ENCODE measurements around the gene ZNF169. TPM values are rescaled to one million over a fixed set of nuclear protein-coding genes. Genes with fewer than 3 reads are reported as not detected.

Gene ZNF169
- total RNA-seq (10 to 100 TPM in 3 of 4 donors, 1 to 10 TPM in 1; 9.6 to 24.6 (median 16.9) TPM), polyA plus RNA-seq (1 to 10 TPM; 1.2 to 5.5 (median 1.8) TPM)

DNA sequence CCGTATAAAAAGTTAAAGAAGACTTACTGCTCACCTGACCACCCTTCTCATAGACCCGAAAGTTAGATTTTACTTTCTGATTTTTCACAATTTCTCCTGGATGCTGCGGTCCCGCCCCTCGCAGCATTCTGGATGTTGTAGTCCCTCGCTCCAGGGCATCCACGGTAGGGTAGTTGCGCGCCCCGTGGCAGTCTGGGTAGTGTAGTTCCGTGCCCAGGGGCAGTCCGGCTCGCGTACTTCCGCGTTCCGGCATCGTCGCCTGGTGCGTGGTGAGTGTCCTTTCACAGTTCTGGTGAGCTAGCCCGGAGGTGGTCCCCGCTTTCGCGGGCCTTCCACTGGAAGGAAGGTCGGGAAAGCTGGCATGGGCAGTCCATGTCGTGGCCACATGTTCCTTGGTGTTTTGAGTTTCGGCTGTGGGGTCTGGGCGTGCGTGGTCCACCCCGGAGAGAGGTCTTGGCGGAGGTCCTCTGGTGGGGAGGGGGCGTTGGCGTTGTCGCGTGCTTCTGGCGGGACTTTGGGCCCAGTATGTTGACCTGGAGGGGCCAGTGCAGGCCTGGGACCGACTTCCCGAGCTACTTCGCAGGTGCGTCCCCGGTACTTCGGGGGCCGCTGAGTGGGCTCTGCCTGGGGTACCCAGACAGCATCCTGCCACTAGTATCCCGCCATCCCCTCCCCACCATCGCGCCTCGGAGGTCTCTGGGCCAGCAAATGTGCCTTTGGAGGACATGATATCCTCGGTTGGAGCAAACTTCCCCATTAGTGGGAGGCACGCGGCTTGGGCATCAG, at the start of gene ZNF169:
TSS of gene ZNF169 (plus strand) at position 222 of the 786 bp plus-strand sequence. CDS start 19,515 bp downstream, outside the sequence.
- TF ChIP-seq, protein P1, sequence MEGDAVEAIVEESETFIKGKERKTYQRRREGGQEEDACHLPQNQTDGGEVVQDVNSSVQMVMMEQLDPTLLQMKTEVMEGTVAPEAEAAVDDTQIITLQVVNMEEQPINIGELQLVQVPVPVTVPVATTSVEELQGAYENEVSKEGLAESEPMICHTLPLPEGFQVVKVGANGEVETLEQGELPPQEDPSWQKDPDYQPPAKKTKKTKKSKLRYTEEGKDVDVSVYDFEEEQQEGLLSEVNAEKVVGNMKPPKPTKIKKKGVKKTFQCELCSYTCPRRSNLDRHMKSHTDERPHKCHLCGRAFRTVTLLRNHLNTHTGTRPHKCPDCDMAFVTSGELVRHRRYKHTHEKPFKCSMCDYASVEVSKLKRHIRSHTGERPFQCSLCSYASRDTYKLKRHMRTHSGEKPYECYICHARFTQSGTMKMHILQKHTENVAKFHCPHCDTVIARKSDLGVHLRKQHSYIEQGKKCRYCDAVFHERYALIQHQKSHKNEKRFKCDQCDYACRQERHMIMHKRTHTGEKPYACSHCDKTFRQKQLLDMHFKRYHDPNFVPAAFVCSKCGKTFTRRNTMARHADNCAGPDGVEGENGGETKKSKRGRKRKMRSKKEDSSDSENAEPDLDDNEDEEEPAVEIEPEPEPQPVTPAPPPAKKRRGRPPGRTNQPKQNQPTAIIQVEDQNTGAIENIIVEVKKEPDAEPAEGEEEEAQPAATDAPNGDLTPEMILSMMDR (IDR thresholded peaks at IDR 0.05), result no peak
- TF ChIP-seq POLR2AphosphoS5 (IDR thresholded peaks at IDR 0.05), result peak; percentile 20 to 83 (median 78)
- TF ChIP-seq EP300 (IDR thresholded peaks at IDR 0.05), result no peak
- peak in 1 of 2 donors; percentile 25 for TF ChIP-seq POLR2A (IDR thresholded peaks at IDR 0.05)
- Histone ChIP-seq H3K27me3 (no peaks in the 10 kb centered on the region), H3K4me1 (peaks cover 0 to 16% (median 14%) of the 10 kb centered on the region in 4 donors), H3K9me3 (no peaks in the 10 kb centered on the region), H3K4me3 (peak within 1 kb of the TSS; percentile 48 to 93 (median 86)), H3K36me3 (no peaks in the 10 kb centered on the region), H3K27ac (peak within 1 kb of the TSS; percentile 55 to 80 (median 76))
- DNase-seq, result peak; percentile 96
- intact Hi-C loops (cut with DNase I), result no loop called here
- WGBS, 2 donors, result 0 to 2% methylated on average over 50 of the region's 50 CpGs

DNA sequence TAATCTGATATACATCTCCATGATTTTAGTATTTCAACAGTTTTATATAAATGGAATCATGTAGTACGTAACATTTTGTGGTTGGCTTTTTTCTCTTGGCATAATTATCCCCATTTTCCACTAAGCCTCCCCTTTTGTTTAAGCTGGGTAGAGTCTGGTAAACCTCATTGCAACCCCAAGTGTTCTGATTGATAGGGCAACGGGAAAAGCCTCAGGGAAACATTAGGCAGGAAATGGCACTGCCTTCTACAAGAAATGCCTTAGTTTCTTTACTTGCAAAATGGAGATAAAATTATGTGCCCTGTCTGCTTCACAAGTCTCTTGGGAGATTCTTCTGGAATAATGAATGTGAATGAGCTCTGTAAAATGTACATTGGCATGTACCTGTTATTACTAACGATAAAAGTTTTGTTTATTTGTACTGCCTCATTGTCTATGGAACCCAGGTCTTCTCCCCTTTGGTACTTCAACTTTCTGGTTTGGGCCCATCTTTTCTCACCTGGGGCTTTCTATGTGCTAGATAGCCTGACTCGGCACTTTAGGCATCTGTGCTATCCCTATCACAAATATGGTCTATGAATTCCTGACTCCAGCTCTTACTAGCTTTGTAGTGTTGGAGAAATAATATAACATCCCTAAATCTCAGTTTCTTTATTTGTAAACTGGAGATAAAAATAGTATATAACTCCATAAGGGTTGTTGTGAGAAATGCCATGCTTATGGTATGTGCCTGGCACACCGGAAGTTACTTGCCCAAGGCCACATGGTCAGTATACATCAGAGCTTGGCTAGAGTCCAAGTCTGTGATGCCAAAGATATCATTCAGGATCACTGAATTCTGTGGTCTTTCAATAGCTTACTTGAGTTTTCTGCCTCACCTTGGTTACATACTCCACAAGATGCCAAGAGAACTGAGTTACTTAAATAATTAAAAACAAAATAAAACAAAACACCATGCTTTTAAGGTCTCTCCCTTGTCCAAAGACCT, 48.2 kb upstream of the ZNF169 start:
- 87 to 92% methylated on average over 5 of the region's 5 CpGs for WGBS, 2 donors
- DNase-seq, result no peak

DNA sequence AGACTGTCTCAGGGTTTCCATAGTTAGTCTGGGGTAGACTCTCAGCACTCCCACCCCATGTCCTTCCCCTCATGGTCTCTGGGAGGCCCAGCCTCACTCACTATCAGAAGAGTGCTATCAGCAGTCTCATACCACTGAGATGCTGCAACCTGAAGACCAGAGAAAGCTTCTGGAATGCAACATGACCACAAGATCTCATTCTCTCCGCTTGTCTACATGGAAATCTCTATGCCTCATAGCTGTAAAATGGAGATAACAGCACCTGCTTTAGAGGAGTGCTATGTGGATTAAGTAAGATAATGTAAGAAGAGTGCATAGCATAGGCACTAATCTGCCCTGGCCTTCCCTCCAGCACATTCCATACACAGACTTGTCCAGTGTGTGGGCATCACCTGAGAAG, 47.0 kb upstream of the ZNF169 start:
- TF ChIP-seq POLR2A (IDR thresholded peaks at IDR 0.05) (no peak), POLR2AphosphoS5 (IDR thresholded peaks at IDR 0.05) (no peak), EP300 (IDR thresholded peaks at IDR 0.05) (no peak)
- TF ChIP-seq, protein P1 (IDR thresholded peaks at IDR 0.05), result no peak
- no peak for DNase-seq
- intact Hi-C loops (cut with DNase I), result loop anchor here (5.0 kb wide), 4 partner anchors 35 to 530 kb away; no protein-coding TSS in a partner anchor

More for the DNA sequence above, 48.2 kb upstream of the ZNF169 start:
- H3K27ac ChIP-seq, result no peak overlapping the region
- H3K9me3 ChIP-seq, result no peaks in the 10 kb centered on the region
- no peaks in the 10 kb centered on the region for H3K36me3 ChIP-seq
- TF ChIP-seq POLR2AphosphoS5 (IDR thresholded peaks at IDR 0.05), result no peak
- TF ChIP-seq, protein P1 (IDR thresholded peaks at IDR 0.05), result no peak
- TF ChIP-seq POLR2A (IDR thresholded peaks at IDR 0.05), result no peak
- no peak for TF ChIP-seq EP300 (IDR thresholded peaks at IDR 0.05)
- intact Hi-C loops (cut with DNase I), result loop anchor here (5.0 kb wide), 4 partner anchors 34 to 529 kb away; no protein-coding TSS in a partner anchor
- no peak overlapping the region for H3K4me3 ChIP-seq
- H3K27me3 ChIP-seq, result no peaks in the 10 kb centered on the region
- H3K4me1 ChIP-seq, result peaks cover 0 to 5% (median 0%) of the 10 kb centered on the region in 4 donors

GRCh38 chr9:94212531-94212930, 46.6 kb upstream of the ZNF169 start:
- intact Hi-C loops (cut with DNase I), result loop anchor here (5.0 kb wide), 4 partner anchors 35 to 530 kb away; no protein-coding TSS in a partner anchor
- Histone ChIP-seq H3K27ac (no peak overlapping the region), H3K9me3 (no peaks in the 10 kb centered on the region), H3K36me3 (no peaks in the 10 kb centered on the region), H3K27me3 (no peaks in the 10 kb centered on the region), H3K4me1 (peaks cover 0 to 5% (median 0%) of the 10 kb centered on the region in 4 donors), H3K4me3 (no peak overlapping the region)
- TF ChIP-seq EP300 (IDR thresholded peaks at IDR 0.05) (no peak), POLR2A (IDR thresholded peaks at IDR 0.05) (no peak), POLR2AphosphoS5 (IDR thresholded peaks at IDR 0.05) (no peak)
- TF ChIP-seq, protein P1 (IDR thresholded peaks at IDR 0.05), result no peak
- DNase-seq, result no peak
- WGBS, 2 donors, result 76 to 78% methylated on average over 5 of the region's 5 CpGs

More for the DNA sequence above, 47.0 kb upstream of the ZNF169 start:
- no peak overlapping the region for H3K4me3 ChIP-seq
- H3K36me3 ChIP-seq, result no peaks in the 10 kb centered on the region
- WGBS, 2 donors, result 82 to 96% methylated on average over 1 of the region's 1 CpG
- no peaks in the 10 kb centered on the region for H3K9me3 ChIP-seq
- H3K27me3 ChIP-seq, result no peaks in the 10 kb centered on the region
- H3K4me1 ChIP-seq, result peaks cover 0 to 5% (median 0%) of the 10 kb centered on the region in 4 donors
- no peak overlapping the region for H3K27ac ChIP-seq

Data from sigmoid colon (tissue), 7 donors.